ENCODE data around the gene ULK2. TPM values are rescaled to one million over a fixed set of nuclear protein-coding genes. Genes with fewer than 3 reads are reported as not detected.

Gene ULK2
- total RNA-seq, 1 experiment from 2014 or later, result 30.2 TPM

DNA sequence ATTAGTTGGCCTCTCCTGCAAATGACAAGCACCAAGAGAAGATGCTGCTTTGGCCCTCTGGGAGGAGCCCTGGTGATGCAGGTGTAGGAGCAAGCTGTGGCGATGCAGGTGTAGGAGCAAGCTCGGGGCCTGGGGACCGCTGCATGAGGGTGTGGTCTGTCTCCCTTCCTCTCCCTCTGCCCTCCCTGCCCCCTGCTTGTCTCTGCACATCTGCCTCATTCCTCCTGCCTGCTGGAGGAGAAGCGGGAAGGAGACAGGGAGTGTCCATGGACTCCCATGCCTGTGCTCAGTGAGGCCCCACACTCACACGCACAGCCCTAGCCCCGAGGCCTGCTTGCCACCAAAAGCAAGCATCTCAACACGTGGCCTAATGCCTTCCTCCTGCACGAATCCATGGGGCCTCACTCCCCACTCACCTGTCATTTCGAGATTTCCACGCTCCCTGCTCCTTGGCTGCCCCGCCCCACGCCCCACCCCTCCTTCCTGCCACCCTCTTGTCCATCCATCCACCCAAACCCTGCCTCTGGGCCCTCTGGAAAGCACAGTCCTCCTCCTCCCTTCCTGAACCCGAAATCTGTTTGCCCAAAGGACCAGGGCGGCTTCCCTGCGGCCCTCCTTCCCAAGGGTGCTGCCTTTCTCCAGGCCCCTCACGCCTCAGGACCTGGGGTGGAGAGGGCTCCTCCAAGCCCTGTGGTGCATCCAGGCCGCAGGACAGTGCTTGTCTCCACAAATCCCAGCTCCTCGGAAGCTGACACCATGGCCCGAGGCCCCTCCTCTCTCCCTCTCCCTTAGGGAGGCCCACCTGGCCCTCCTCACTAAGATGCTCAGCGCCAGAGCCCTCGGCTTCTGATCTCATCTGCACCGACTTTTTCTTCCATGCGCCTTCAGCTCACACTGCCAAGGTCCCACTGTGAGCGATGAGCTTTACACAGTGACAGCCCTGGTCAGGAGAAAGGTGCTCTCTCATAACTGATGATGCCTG lies 107.9 kb downstream of the ULK2 start:
- ATAC-seq, result no peak; the same call in 1 of the 2 replicates
- ChIA-PET CTCF (no interaction called here), POLR2A (ENCODE audit: unreplicated experiment) (no interaction called here)
- no peaks in the 10 kb centered on the region for H3K4me1 ChIP-seq (ENCODE audit: insufficient read depth, low read length)
- H2AFZ ChIP-seq (ENCODE audit: low read length), result no peak overlapping the region
- no peaks in the 10 kb centered on the region for H3K9me2 ChIP-seq (replicated peaks; ENCODE audit: low read length)
- H4K20me1 ChIP-seq (ENCODE audit: low read length), result no peaks in the 10 kb centered on the region
- H3K9ac ChIP-seq (ENCODE audit: low read length), result no peak overlapping the region
- H3K79me2 ChIP-seq (ENCODE audit: low read length), result no peaks in the 10 kb centered on the region
- no peaks in the 10 kb centered on the region for H3K9me3 ChIP-seq (ENCODE audit: low read length)
- no peak for TF ChIP-seq CTCF (conservative IDR thresholded peaks at IDR 0.05; ENCODE audit: low read depth, low read length)
- no peak for TF ChIP-seq EZH2 (IDR thresholded peaks at IDR 0.05; ENCODE audit: low read length, unreplicated experiment)
- TF ChIP-seq EZH2phosphoT487 (IDR thresholded peaks at IDR 0.05; ENCODE audit: borderline replicate concordance, low read length), result no peak
- H3K4me3 ChIP-seq (ENCODE audit: low read length), result no peak overlapping the region
- no peaks in the 10 kb centered on the region for H3K36me3 ChIP-seq (ENCODE audit: low read depth, low read length)
- no peak for DNase-seq
- intact Hi-C loops (cut with micrococcal nuclease), result loop anchor here (10.0 kb wide), 1 partner anchor 395 kb away; the partner anchor contains the start of gene B9D1
- H3K27ac ChIP-seq (ENCODE audit: low read length), result no peak overlapping the region
- BruUV-seq (replicated peaks), result no TSS peak
- H3F3A ChIP-seq (ENCODE audit: low read length, unreplicated experiment), result no peaks in the 10 kb centered on the region
- H3K27me3 ChIP-seq (ENCODE audit: low read length), result no peaks in the 10 kb centered on the region
- H3K4me2 ChIP-seq (ENCODE audit: low read length), result no peak overlapping the region

- Histone ChIP-seq H3K27ac (ENCODE audit: low read length) (no peak overlapping the region), H3K4me3 (ENCODE audit: low read length) (no peak overlapping the region), H3K9me3 (ENCODE audit: low read length) (no peaks in the 10 kb centered on the region), H3K4me1 (ENCODE audit: insufficient read depth, low read length) (peaks cover 14% of the 10 kb centered on the region), H2AFZ (ENCODE audit: low read length) (no peak overlapping the region), H4K20me1 (ENCODE audit: low read length) (no peaks in the 10 kb centered on the region), H3K27me3 (ENCODE audit: low read length) (no peaks in the 10 kb centered on the region), H3F3A (ENCODE audit: low read length, unreplicated experiment) (peaks cover 2% of the 10 kb centered on the region), H3K9me2 (replicated peaks; ENCODE audit: low read length) (no peaks in the 10 kb centered on the region), H3K9ac (ENCODE audit: low read length) (no peak overlapping the region), H3K4me2 (ENCODE audit: low read length) (no peak overlapping the region), H3K79me2 (ENCODE audit: low read length) (no peaks in the 10 kb centered on the region), H3K36me3 (ENCODE audit: low read depth, low read length) (no peaks in the 10 kb centered on the region)
- TF ChIP-seq EZH2 (IDR thresholded peaks at IDR 0.05; ENCODE audit: low read length, unreplicated experiment), result no peak
- CTCF ChIA-PET, result no interaction called here
- intact Hi-C loops (cut with micrococcal nuclease), result no loop called here
- no TSS peak for BruUV-seq (replicated peaks)
- ATAC-seq (no peak), DNase-seq (no peak)
- POLR2A ChIA-PET (ENCODE audit: unreplicated experiment), result no interaction called here
These were observed 110.1 kb downstream of the ULK2 start for GRCh38 chr17:19757536-19758180.

DNA sequence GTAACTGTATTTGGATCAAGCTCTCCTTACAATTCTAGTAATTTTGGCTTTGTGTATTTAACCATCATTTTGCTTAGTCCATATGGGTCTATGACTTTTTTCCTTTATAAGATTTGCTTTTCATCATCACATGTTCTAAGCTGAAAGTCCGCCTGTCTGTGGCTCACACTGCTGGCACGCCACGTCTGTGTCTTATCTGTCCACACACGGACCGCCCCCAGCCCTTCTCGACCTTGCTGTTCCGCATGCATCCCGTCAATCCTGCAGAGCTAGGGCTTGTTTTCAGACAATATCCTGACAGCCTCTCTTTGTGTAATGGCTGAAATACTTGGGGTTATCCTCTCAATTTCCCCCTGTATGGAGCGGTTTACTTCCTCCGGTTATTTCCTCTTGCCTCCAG lies 111.2 kb downstream of the ULK2 start:
- H3K27ac ChIP-seq (ENCODE audit: low read length), result no peak overlapping the region
- H4K20me1 ChIP-seq (ENCODE audit: low read length), result no peaks in the 10 kb centered on the region
- no peaks in the 10 kb centered on the region for H3K9me2 ChIP-seq (replicated peaks; ENCODE audit: low read length)
- ChIA-PET CTCF (no interaction called here), POLR2A (ENCODE audit: unreplicated experiment) (interaction anchor here (0.5 kb wide), 1 partner anchor 57 kb away, joined by 29 read pairs; no protein-coding TSS in a partner anchor)
- H3K36me3 ChIP-seq (ENCODE audit: low read depth, low read length), result no peaks in the 10 kb centered on the region
- DNase-seq (no peak), ATAC-seq (no peak)
- TF ChIP-seq EZH2phosphoT487 (IDR thresholded peaks at IDR 0.05; ENCODE audit: borderline replicate concordance, low read length) (no peak), EZH2 (IDR thresholded peaks at IDR 0.05; ENCODE audit: low read length, unreplicated experiment) (no peak), CTCF (conservative IDR thresholded peaks at IDR 0.05; ENCODE audit: low read depth, low read length) (no peak)
- peaks cover 4% of the 10 kb centered on the region for H3F3A ChIP-seq (ENCODE audit: low read length, unreplicated experiment)
- intact Hi-C loops (cut with micrococcal nuclease), result no loop called here
- H3K4me1 ChIP-seq (ENCODE audit: insufficient read depth, low read length), result peaks cover 23% of the 10 kb centered on the region
- no peak overlapping the region for H2AFZ ChIP-seq (ENCODE audit: low read length)
- no TSS peak for BruUV-seq (replicated peaks)
- no peak overlapping the region for H3K4me3 ChIP-seq (ENCODE audit: low read length)
- no peaks in the 10 kb centered on the region for H3K9me3 ChIP-seq (ENCODE audit: low read length)
- no peak overlapping the region for H3K9ac ChIP-seq (ENCODE audit: low read length)
- no peaks in the 10 kb centered on the region for H3K79me2 ChIP-seq (ENCODE audit: low read length)
- H3K4me2 ChIP-seq (ENCODE audit: low read length), result no peak overlapping the region
- H3K27me3 ChIP-seq (ENCODE audit: low read length), result no peaks in the 10 kb centered on the region

Data from PC-3 (cell line).